ENCODE measurements around the gene MYBPC2. TPM values are rescaled to one million over a fixed set of nuclear protein-coding genes. Genes with fewer than 3 reads are reported as not detected.
A peak's percentile ranks its signal among the peaks of the same experiment; 100 is the strongest.

MYBPC2 gene
- total RNA-seq, 1 donor from 2014 or later = 0.77 TPM

DNA sequence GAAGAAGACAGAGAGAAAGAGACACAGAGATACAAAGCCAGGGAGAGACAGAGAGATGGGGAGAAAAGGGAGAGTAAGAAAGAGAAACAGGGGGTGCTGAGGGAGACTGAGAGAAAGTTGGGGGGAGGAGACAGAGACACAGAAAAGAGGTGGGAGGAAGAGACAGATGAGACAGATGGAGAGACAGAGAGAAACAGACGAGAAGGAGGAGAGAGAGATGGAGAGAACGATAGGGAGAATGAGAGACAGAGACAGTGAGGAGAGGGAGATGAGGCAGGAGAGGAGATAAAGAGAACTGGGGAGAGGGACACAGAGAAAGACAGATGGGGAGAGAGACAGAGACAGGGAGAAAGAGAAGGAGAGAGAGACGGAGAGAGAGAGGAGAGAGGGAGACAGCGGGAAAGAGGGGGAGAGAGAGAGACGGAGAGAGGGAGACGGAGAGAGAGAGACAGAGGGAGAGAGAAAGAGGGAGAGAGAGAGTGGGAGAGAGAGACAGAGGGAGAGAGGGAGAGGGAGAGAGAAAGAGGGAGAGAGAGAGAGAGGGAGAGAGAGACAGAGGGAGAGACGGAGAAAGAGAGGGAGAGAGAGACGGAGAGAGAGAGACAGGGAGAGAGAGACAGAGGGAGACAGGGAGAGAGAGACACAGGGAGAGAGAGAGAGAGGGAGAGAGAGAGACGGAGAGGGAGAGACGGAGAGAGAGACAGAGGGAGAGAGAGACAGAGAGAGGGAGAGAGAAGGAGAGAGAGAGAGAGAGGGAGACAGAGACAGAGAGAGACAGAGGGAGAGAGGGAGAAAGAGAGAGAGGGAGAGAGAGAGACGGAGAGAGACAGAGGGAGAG lies 65.7 kb downstream of the MYBPC2 start:
- H3K9me3 ChIP-seq (ENCODE audit: low read depth) = no peaks in the 10 kb centered on the region
- H3K79me2 ChIP-seq (ENCODE audit: low read depth) = no peaks in the 10 kb centered on the region
- H3K4me1 Mint-ChIP-seq = peaks cover 6% of the 10 kb centered on the region
- H3K9ac ChIP-seq = no peak overlapping the region
- no peak overlapping the region for H3K27ac ChIP-seq
- peaks cover 6% of the 10 kb centered on the region for H3K27me3 Mint-ChIP-seq (ENCODE audit: insufficient read depth, low read depth)
- TF ChIP-seq EZH2 (IDR thresholded peaks at IDR 0.05) = no peak
- no peak for TF ChIP-seq EZH2phosphoT487 (IDR thresholded peaks at IDR 0.05)
- peaks cover 64% of the 10 kb centered on the region for H3K27me3 ChIP-seq
- H3K4me3 ChIP-seq = no peak overlapping the region
- H3K4me3 Mint-ChIP-seq = no peak overlapping the region
- H3F3A ChIP-seq (ENCODE audit: low read depth) = no peaks in the 10 kb centered on the region
- H2AFZ ChIP-seq (replicated peaks) = no peak overlapping the region
- no peak for DNase-seq (ENCODE audit: low spot score)
- no peak overlapping the region for H3K27ac Mint-ChIP-seq
- no peaks in the 10 kb centered on the region for H4K20me1 ChIP-seq (ENCODE audit: low read depth)
- no peaks in the 10 kb centered on the region for H3K36me3 ChIP-seq
- H3K36me3 Mint-ChIP-seq = no peaks in the 10 kb centered on the region
- no peak overlapping the region for H3K4me2 ChIP-seq
- H3K9me3 Mint-ChIP-seq = no peaks in the 10 kb centered on the region
- peaks cover 14% of the 10 kb centered on the region for H3K4me1 ChIP-seq

DNA sequence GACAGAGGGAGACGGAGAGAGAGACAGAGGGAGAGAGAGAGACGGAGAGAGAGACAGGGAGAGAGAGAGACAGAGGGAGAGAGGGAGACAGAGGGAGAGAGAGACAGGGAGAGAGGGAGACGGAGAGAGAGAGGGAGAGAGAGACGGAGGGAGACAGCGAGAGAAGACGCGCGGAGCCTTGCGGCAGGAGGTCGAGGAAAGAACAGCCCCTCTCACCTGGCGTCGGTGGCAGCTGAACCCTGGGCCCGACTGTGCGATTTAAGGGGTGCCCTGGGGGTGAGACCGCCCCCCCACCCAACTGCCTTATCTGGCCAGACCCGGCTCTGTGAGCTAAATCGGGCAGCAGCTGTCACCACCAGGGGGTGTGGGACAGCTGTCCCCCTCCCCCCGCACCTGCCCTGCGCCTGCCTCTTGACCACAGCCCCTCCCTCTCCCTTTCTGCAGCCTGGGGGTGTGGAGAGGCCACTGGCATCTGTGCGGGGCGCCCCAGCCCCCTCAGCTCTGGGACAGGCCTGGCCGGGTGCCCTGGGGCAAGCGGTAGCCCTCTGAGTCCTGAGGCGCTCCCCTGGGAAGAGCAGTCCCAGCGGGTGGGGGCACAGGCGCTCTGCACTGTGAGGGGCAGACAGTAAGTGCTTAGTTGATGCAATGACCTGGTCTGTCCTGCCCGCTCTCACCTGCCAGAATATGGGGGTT lies 67.5 kb downstream of the MYBPC2 start:
- peaks cover 46% of the 10 kb centered on the region for H3K27me3 ChIP-seq
- H3K36me3 ChIP-seq = no peaks in the 10 kb centered on the region
- Mint-ChIP-seq H3K27me3 (ENCODE audit: insufficient read depth, low read depth) (peaks cover 4% of the 10 kb centered on the region), H3K9me3 (no peaks in the 10 kb centered on the region), H3K4me1 (peaks cover 6% of the 10 kb centered on the region), H3K27ac (no peak overlapping the region), H3K4me3 (no peak overlapping the region), H3K36me3 (no peaks in the 10 kb centered on the region)
- no peaks in the 10 kb centered on the region for H3F3A ChIP-seq (ENCODE audit: low read depth)
- H3K27ac ChIP-seq = no peak overlapping the region
- H2AFZ ChIP-seq (replicated peaks) = no peak overlapping the region
- TF ChIP-seq, protein P1, sequence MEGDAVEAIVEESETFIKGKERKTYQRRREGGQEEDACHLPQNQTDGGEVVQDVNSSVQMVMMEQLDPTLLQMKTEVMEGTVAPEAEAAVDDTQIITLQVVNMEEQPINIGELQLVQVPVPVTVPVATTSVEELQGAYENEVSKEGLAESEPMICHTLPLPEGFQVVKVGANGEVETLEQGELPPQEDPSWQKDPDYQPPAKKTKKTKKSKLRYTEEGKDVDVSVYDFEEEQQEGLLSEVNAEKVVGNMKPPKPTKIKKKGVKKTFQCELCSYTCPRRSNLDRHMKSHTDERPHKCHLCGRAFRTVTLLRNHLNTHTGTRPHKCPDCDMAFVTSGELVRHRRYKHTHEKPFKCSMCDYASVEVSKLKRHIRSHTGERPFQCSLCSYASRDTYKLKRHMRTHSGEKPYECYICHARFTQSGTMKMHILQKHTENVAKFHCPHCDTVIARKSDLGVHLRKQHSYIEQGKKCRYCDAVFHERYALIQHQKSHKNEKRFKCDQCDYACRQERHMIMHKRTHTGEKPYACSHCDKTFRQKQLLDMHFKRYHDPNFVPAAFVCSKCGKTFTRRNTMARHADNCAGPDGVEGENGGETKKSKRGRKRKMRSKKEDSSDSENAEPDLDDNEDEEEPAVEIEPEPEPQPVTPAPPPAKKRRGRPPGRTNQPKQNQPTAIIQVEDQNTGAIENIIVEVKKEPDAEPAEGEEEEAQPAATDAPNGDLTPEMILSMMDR (IDR thresholded peaks at IDR 0.05) = peak; percentile 38
- no peak for TF ChIP-seq EZH2 (IDR thresholded peaks at IDR 0.05)
- peaks cover 14% of the 10 kb centered on the region for H3K4me1 ChIP-seq
- no peaks in the 10 kb centered on the region for H4K20me1 ChIP-seq (ENCODE audit: low read depth)
- peak overlapping the region; percentile 15 for H3K4me3 ChIP-seq
- H3K9ac ChIP-seq = no peak overlapping the region
- no peaks in the 10 kb centered on the region for H3K79me2 ChIP-seq (ENCODE audit: low read depth)
- DNase-seq (ENCODE audit: low spot score) = peak; percentile 69
- H3K9me3 ChIP-seq (ENCODE audit: low read depth) = no peaks in the 10 kb centered on the region
- H3K4me2 ChIP-seq = peak overlapping the region; percentile 68

DNA sequence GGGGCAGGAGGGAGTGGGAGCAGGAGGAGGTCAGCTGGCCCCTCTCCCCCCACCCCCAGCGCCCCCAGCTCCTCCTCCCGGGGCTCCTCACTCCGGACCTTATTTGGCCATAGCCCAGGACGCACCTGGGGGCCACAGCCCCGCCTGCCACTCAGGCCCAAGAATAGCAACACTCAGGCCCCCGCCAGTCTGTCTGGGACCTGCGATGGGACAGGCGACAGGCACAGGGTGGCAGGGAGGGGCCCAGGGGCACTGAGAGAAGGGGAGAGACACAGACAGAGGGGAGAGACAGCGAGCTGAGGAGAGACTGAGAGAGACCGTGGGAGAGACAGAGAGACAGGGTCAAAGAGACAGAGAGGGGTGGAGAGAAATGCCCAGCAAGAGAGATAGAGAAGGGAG lies 68.1 kb downstream of the MYBPC2 start:
- no peak overlapping the region for H2AFZ ChIP-seq (replicated peaks)
- no peaks in the 10 kb centered on the region for H3K9me3 Mint-ChIP-seq
- no peak for TF ChIP-seq EZH2 (IDR thresholded peaks at IDR 0.05)
- TF ChIP-seq EZH2phosphoT487 (IDR thresholded peaks at IDR 0.05) = no peak
- TF ChIP-seq, protein P1 (IDR thresholded peaks at IDR 0.05) = no peak
- H3K4me1 Mint-ChIP-seq = peaks cover 6% of the 10 kb centered on the region
- peaks cover 44% of the 10 kb centered on the region for H3K27me3 ChIP-seq
- DNase-seq (ENCODE audit: low spot score) = no peak
- H3K27ac Mint-ChIP-seq = peak overlapping the region; percentile 50
- H3K27me3 Mint-ChIP-seq (ENCODE audit: insufficient read depth, low read depth) = peaks cover 4% of the 10 kb centered on the region
- H3K79me2 ChIP-seq (ENCODE audit: low read depth) = no peaks in the 10 kb centered on the region
- no peak overlapping the region for H3K4me3 ChIP-seq
- no peak overlapping the region for H3K4me3 Mint-ChIP-seq
- H3K36me3 Mint-ChIP-seq = no peaks in the 10 kb centered on the region
- H3F3A ChIP-seq (ENCODE audit: low read depth) = no peaks in the 10 kb centered on the region
- no peak overlapping the region for H3K27ac ChIP-seq
- no peak overlapping the region for H3K9ac ChIP-seq
- peak overlapping the region; percentile 68 for H3K4me2 ChIP-seq
- no peaks in the 10 kb centered on the region for H4K20me1 ChIP-seq (ENCODE audit: low read depth)
- peaks cover 14% of the 10 kb centered on the region for H3K4me1 ChIP-seq
- H3K36me3 ChIP-seq = no peaks in the 10 kb centered on the region
- no peaks in the 10 kb centered on the region for H3K9me3 ChIP-seq (ENCODE audit: low read depth)

Data from neural progenitor cell (in vitro differentiated cells).